GM10248 (cell line): Measurements from ENCODE around the gene CSNK1A1L.
"Not testable (repeated sequence)": the region's sequence is repeated elsewhere in the genome, so short reads cannot be mapped to it uniquely, and the experiment has no call there.

Source experiments
- CTCF ChIA-PET: fragments of 300-600 bp; sonication (Branson Sonifier 250); formaldehyde crosslinking; extraction: SDS; loops from one replicate; lab custom pipeline; 2021; ENCODE audit warnings: antibody characterized with exemption; lab: Yijun Ruan, JAX
- POLR2A ChIA-PET: fragments of 350-650 bp; sonication (Branson Sonifier 250); formaldehyde crosslinking; extraction: SDS; loops from one replicate; lab custom pipeline; 2020; ENCODE audit warnings: antibody characterized with exemption; lab: Yijun Ruan, JAX
- DNase-seq: peaks from one replicate; pipeline ENCODE4 v3.0.0; 2012; ENCODE audit errors: extremely low spot score
- TF ChIP-seq, protein P1 (sequence below): IDR thresholded peaks from 2 replicates; pipeline ENCODE4 v1.5.1; 2012; ENCODE audit warnings: mild to moderate bottlenecking, low read depth; ENCODE audit errors: extremely low read depth, missing control alignments, control extremely low read depth

The CSNK1A1L gene

DNA sequence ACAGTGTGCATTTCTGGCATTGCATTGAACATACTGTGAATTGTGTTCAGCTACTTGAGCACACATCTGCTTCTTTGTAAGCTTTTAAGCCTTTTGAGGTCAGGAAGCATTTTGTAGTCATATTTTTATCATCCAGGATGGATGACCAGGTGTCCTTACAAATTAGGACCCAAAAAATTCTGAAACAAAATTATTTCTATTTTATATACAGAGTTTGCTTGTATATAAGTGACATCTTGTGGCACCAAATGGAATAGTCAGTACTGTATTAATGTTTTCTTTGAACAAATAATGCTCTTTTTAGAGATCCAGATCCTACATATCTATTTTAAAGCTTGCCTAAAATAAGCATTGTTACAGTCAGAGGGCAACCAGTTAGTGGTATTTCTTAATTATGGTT lies 36.5 kb downstream of the CSNK1A1L start:
- no peak for DNase-seq
- TF ChIP-seq, protein P1, sequence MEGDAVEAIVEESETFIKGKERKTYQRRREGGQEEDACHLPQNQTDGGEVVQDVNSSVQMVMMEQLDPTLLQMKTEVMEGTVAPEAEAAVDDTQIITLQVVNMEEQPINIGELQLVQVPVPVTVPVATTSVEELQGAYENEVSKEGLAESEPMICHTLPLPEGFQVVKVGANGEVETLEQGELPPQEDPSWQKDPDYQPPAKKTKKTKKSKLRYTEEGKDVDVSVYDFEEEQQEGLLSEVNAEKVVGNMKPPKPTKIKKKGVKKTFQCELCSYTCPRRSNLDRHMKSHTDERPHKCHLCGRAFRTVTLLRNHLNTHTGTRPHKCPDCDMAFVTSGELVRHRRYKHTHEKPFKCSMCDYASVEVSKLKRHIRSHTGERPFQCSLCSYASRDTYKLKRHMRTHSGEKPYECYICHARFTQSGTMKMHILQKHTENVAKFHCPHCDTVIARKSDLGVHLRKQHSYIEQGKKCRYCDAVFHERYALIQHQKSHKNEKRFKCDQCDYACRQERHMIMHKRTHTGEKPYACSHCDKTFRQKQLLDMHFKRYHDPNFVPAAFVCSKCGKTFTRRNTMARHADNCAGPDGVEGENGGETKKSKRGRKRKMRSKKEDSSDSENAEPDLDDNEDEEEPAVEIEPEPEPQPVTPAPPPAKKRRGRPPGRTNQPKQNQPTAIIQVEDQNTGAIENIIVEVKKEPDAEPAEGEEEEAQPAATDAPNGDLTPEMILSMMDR = peak; percentile 13
- ChIA-PET CTCF (interaction anchor here (0.8 to 1.2 kb wide), 3 partner anchors 87 to 212 kb away, joined by 3 read pairs; no protein-coding TSS in a partner anchor), POLR2A (no interaction called here)

GRCh38 chr13:37067874-37068273 lies 37.6 kb downstream of the CSNK1A1L start:
- TF ChIP-seq, protein P1 = no peak
- ChIA-PET CTCF (interaction anchor here (0.8 to 1.3 kb wide), 4 partner anchors 9 to 86 kb away, joined by 3 to 4 read pairs (median 3); partner anchors contain the start of gene SUPT20H), POLR2A (no interaction called here)
- no peak for DNase-seq

GRCh38 chr13:37065890-37066526 lies 39.5 kb downstream of the CSNK1A1L start:
- TF ChIP-seq, protein P1 = no peak
- no peak for DNase-seq
- ChIA-PET POLR2A (no interaction called here), CTCF (no interaction called here)

- ChIA-PET CTCF (interaction anchor here (0.6 to 1.3 kb wide), 3 partner anchors 8 to 16 kb away, joined by 3 read pairs; no protein-coding TSS in a partner anchor), POLR2A (no interaction called here)
- DNase-seq = no peak
- TF ChIP-seq, protein P1 = no peak
These were observed 45.6 kb downstream of the CSNK1A1L start for GRCh38 chr13:37059848-37060192.

- CTCF ChIA-PET = interaction anchor here (0.6 to 1.3 kb wide), 3 partner anchors 9 to 16 kb away, joined by 3 read pairs; no protein-coding TSS in a partner anchor
- TF ChIP-seq, protein P1 = no peak
- DNase-seq = peak; percentile 94
- POLR2A ChIA-PET = no interaction called here
These were observed 46.3 kb downstream of the CSNK1A1L start, which contains the start of gene SUPT20H for GRCh38 chr13:37058910-37059847. TSS of gene SUPT20H (minus strand) at chr13:37059688. CDS start at chr13:37051490, 8,198 bp downstream.

DNA sequence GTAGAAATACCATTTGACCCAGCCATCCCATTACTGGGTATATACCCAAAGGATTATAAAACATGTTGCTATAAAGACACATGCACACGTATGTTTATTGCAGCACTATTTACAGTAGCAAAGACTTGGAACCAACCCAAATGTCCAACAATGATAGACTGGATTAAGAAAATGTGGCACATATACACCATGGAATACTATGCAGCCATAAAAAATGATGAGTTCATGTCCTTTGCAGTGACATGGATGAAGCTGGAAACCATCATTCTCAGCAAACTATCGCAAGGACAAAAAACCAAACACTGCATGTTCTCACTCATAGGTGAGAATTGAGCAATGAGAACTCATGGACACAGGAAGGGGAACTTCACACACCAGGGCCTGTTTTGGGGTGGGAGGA lies 49.2 kb downstream of the CSNK1A1L start:
- CTCF ChIA-PET = interaction anchor here (1.2 kb wide), 1 partner anchor 198 kb away, joined by 3 read pairs; no protein-coding TSS in a partner anchor
- DNase-seq, POLR2A ChIA-PET: not testable (repeated sequence)
